Neural cell (in vitro differentiated cells): ENCODE results near the gene CDH1. TPM values are rescaled to one million over a fixed set of nuclear protein-coding genes. Genes with fewer than 3 reads are reported as not detected.

Experiments
- H2AFZ ChIP-seq: fragments of 200-600, 300-800 bp; sonication (generic), shearing (Covaris generic); 2 replicates; pipeline ENCODE4 v1.6.0; 2014; ENCODE audit warnings: low read depth, mild to moderate bottlenecking, antibody characterized with exemption, low read length, moderate library complexity
- H3F3A ChIP-seq: fragments of 200-600 bp; shearing (Covaris generic); 2 replicates; pipeline ENCODE4 v1.6.1; 2016; ENCODE audit warnings: mild to moderate bottlenecking, moderate library complexity, mixed read lengths, antibody characterized with exemption, low read length; ENCODE audit not compliant: insufficient read depth, poor library complexity, severe bottlenecking
- H3K27ac ChIP-seq: fragments of 200-600, 300-800 bp; sonication (generic), shearing (Covaris generic); 2 replicates; pipeline ENCODE4 v1.5.1; 2014; ENCODE audit warnings: mild to moderate bottlenecking, low read length, moderate library complexity
- H3K27me3 ChIP-seq: fragments of 300-800, 200-600 bp; sonication (generic), shearing (Covaris generic); 2 replicates; pipeline ENCODE4 v1.6.0; 2014; ENCODE audit warnings: mild to moderate bottlenecking, low read depth, low read length, moderate library complexity; ENCODE audit not compliant: insufficient read depth
- H3K36me3 ChIP-seq: fragments of 300-800, 200-600 bp; sonication (generic), shearing (Covaris generic); 2 replicates; pipeline ENCODE4 v1.5.1; 2014; ENCODE audit warnings: mild to moderate bottlenecking, antibody characterized with exemption, low read length, moderate library complexity; ENCODE audit not compliant: insufficient read depth
- H3K4me2 ChIP-seq: fragments of 300-800, 200-600 bp; sonication (generic), shearing (Covaris generic); 2 replicates; pipeline ENCODE4 v1.6.0; 2014; ENCODE audit warnings: mild to moderate bottlenecking, low read length
- H3K4me3 ChIP-seq: fragments of 300-800, 200-600 bp; sonication (generic), shearing (Covaris generic); 2 replicates; pipeline ENCODE4 v1.5.1; 2014; ENCODE audit warnings: mild to moderate bottlenecking, low read length, moderate library complexity
- H3K79me2 ChIP-seq: fragments of 200-600 bp; shearing (Covaris generic); replicated peaks from 2 replicates; pipeline ENCODE4 v1.6.0; 2014; ENCODE audit warnings: mild to moderate bottlenecking, low read length, moderate library complexity; ENCODE audit not compliant: insufficient read depth
- H3K9ac ChIP-seq: fragments of 300-800, 200-600 bp; sonication (generic), shearing (Covaris generic); 2 replicates; pipeline ENCODE4 v1.6.1; 2016; ENCODE audit warnings: mild to moderate bottlenecking, low read length, mixed read lengths
- H3K9me2 ChIP-seq: fragments of 200-600 bp; shearing (Covaris generic); 2 replicates; pipeline ENCODE4 v1.6.1; 2016; ENCODE audit warnings: mild to moderate bottlenecking, low read length, mixed read lengths; ENCODE audit not compliant: insufficient read depth
- H3K9me3 ChIP-seq: fragments of 200-600, 300-800 bp; sonication (generic), shearing (Covaris generic); 2 replicates; pipeline ENCODE4 v1.6.1; 2016; ENCODE audit warnings: mild to moderate bottlenecking, mixed run types, low read length, moderate library complexity, mixed read lengths
- H4K20me1 ChIP-seq: fragments of 200-600 bp; shearing (Covaris generic); 2 replicates; pipeline ENCODE4 v1.6.1; 2016; ENCODE audit warnings: mild to moderate bottlenecking, mixed run types; ENCODE audit not compliant: insufficient read depth
- EP300 ChIP-seq: fragments of 450-650 bp; conservative IDR thresholded peaks from 2 replicates; pipeline ENCODE4 v1.6.1; 2014; ENCODE audit warnings: antibody characterized with exemption, mild to moderate bottlenecking, moderate library complexity; ENCODE audit not compliant: poor library complexity, severe bottlenecking
- EZH2 ChIP-seq: fragments of 200-600, 300-800 bp; shearing (Covaris generic), sonication (generic); IDR thresholded peaks from 2 replicates; pipeline ENCODE4 v1.6.1; 2014; ENCODE audit warnings: antibody characterized with exemption, low read length, borderline replicate concordance, mild to moderate bottlenecking; ENCODE audit not compliant: insufficient read depth, poor library complexity, severe bottlenecking
- MXI1 ChIP-seq: fragments of 450-650 bp; conservative IDR thresholded peaks from 2 replicates; pipeline ENCODE4 v1.6.1; 2014; ENCODE audit warnings: antibody characterized with exemption, mild to moderate bottlenecking; ENCODE audit not compliant: poor library complexity, severe bottlenecking
- POLR2AphosphoS5 ChIP-seq: IDR thresholded peaks from 2 replicates; pipeline ENCODE4 v1.6.1; 2012
- RAD21 ChIP-seq: fragments of 450-650 bp; conservative IDR thresholded peaks from 2 replicates; pipeline ENCODE4 v1.6.1; 2014; ENCODE audit warnings: antibody characterized with exemption, mild to moderate bottlenecking, moderate library complexity
- SMC3 ChIP-seq: fragments of 450-650 bp; conservative IDR thresholded peaks from 2 replicates; pipeline ENCODE4 v1.6.1; 2014; ENCODE audit warnings: antibody characterized with exemption, mild to moderate bottlenecking, moderate library complexity; ENCODE audit not compliant: poor library complexity
- TAF1 ChIP-seq: IDR thresholded peaks from 2 replicates; pipeline ENCODE4 v1.6.1; 2012; ENCODE audit warnings: low read depth
- polyA plus RNA-seq: library from polyadenylated mRNA; depleted of rRNA; stranded (reverse); fragments of >200 nt; gene quantifications from 2 replicates; pipeline ENCODE4 v1.2.3, GENCODE V29; 2014
- TF ChIP-seq, protein P1 (sequence below): fragments of 450-650 bp; IDR thresholded peaks from 2 replicates; pipeline ENCODE4 v1.5.1; 2014; ENCODE audit warnings: antibody characterized with exemption, mild to moderate bottlenecking, moderate library complexity; ENCODE audit not compliant: poor library complexity, severe bottlenecking
- TF ChIP-seq, protein P2 (sequence below): IDR thresholded peaks from 2 replicates; pipeline ENCODE4 v1.6.1; 2012; ENCODE audit warnings: borderline replicate concordance

CDH1 gene
- polyA plus RNA-seq, 1 donor from 2014 or later, result 1.2 TPM

DNA sequence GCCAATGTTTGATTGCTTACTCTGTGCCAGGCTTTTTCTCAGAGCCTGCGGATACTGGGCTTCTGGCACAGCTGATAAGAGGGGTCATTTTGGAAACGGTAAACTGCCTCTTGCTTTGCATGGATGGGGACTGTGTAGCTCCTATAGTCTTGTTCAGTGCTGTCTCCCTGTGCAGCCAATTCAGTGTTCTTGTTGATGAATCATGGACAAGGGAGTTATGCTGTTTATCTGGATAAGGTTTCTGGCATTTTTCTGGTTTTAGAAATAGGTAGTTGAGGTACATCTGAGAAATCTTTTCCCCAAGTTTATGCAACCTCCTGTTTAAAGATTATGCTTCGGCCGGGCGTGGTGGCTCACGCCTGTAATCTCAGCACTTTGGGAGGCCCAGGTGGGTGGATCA, 89.6 kb downstream of the CDH1 start (continued):
- TF ChIP-seq, protein P1, sequence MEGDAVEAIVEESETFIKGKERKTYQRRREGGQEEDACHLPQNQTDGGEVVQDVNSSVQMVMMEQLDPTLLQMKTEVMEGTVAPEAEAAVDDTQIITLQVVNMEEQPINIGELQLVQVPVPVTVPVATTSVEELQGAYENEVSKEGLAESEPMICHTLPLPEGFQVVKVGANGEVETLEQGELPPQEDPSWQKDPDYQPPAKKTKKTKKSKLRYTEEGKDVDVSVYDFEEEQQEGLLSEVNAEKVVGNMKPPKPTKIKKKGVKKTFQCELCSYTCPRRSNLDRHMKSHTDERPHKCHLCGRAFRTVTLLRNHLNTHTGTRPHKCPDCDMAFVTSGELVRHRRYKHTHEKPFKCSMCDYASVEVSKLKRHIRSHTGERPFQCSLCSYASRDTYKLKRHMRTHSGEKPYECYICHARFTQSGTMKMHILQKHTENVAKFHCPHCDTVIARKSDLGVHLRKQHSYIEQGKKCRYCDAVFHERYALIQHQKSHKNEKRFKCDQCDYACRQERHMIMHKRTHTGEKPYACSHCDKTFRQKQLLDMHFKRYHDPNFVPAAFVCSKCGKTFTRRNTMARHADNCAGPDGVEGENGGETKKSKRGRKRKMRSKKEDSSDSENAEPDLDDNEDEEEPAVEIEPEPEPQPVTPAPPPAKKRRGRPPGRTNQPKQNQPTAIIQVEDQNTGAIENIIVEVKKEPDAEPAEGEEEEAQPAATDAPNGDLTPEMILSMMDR, result no peak

DNA sequence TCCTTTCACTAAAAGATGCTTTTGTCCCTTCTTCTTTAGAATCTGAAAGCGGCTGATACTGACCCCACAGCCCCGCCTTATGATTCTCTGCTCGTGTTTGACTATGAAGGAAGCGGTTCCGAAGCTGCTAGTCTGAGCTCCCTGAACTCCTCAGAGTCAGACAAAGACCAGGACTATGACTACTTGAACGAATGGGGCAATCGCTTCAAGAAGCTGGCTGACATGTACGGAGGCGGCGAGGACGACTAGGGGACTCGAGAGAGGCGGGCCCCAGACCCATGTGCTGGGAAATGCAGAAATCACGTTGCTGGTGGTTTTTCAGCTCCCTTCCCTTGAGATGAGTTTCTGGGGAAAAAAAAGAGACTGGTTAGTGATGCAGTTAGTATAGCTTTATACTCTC, 96.2 kb downstream of the CDH1 start:
- Histone ChIP-seq H3K9ac (no peak overlapping the region), H3K9me3 (no peaks in the 10 kb centered on the region), H3K27me3 (no peaks in the 10 kb centered on the region), H3K4me3 (no peak overlapping the region), H3K36me3 (no peaks in the 10 kb centered on the region), H3K4me2 (no peak overlapping the region), H4K20me1 (no peaks in the 10 kb centered on the region), H3K27ac (no peak overlapping the region), H3F3A (no peaks in the 10 kb centered on the region), H3K79me2 (no peaks in the 10 kb centered on the region), H3K9me2 (no peaks in the 10 kb centered on the region), H2AFZ (no peak overlapping the region)
- TF ChIP-seq MXI1 (no peak), SMC3 (no peak), EZH2 (no peak), POLR2AphosphoS5 (no peak), EP300 (no peak), TAF1 (no peak), RAD21 (no peak)
- TF ChIP-seq, protein P1, result no peak
- TF ChIP-seq, protein P2, sequence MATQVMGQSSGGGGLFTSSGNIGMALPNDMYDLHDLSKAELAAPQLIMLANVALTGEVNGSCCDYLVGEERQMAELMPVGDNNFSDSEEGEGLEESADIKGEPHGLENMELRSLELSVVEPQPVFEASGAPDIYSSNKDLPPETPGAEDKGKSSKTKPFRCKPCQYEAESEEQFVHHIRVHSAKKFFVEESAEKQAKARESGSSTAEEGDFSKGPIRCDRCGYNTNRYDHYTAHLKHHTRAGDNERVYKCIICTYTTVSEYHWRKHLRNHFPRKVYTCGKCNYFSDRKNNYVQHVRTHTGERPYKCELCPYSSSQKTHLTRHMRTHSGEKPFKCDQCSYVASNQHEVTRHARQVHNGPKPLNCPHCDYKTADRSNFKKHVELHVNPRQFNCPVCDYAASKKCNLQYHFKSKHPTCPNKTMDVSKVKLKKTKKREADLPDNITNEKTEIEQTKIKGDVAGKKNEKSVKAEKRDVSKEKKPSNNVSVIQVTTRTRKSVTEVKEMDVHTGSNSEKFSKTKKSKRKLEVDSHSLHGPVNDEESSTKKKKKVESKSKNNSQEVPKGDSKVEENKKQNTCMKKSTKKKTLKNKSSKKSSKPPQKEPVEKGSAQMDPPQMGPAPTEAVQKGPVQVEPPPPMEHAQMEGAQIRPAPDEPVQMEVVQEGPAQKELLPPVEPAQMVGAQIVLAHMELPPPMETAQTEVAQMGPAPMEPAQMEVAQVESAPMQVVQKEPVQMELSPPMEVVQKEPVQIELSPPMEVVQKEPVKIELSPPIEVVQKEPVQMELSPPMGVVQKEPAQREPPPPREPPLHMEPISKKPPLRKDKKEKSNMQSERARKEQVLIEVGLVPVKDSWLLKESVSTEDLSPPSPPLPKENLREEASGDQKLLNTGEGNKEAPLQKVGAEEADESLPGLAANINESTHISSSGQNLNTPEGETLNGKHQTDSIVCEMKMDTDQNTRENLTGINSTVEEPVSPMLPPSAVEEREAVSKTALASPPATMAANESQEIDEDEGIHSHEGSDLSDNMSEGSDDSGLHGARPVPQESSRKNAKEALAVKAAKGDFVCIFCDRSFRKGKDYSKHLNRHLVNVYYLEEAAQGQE, result no peak

DNA sequence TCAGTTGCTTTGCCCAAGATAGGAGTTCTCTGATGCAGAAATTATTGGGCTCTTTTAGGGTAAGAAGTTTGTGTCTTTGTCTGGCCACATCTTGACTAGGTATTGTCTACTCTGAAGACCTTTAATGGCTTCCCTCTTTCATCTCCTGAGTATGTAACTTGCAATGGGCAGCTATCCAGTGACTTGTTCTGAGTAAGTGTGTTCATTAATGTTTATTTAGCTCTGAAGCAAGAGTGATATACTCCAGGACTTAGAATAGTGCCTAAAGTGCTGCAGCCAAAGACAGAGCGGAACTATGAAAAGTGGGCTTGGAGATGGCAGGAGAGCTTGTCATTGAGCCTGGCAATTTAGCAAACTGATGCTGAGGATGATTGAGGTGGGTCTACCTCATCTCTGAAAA, 97.5 kb downstream of the CDH1 start:
- H3F3A ChIP-seq, result no peaks in the 10 kb centered on the region
- H3K36me3 ChIP-seq, result no peaks in the 10 kb centered on the region
- H4K20me1 ChIP-seq, result no peaks in the 10 kb centered on the region
- no peak overlapping the region for H3K9ac ChIP-seq
- H3K27ac ChIP-seq, result no peak overlapping the region
- no peak overlapping the region for H3K4me3 ChIP-seq
- TF ChIP-seq MXI1 (no peak), RAD21 (no peak), EZH2 (no peak), POLR2AphosphoS5 (no peak), EP300 (no peak), SMC3 (no peak), TAF1 (no peak)
- TF ChIP-seq, protein P1, result no peak
- TF ChIP-seq, protein P2, result no peak
- H3K9me3 ChIP-seq, result no peaks in the 10 kb centered on the region
- H3K79me2 ChIP-seq, result no peaks in the 10 kb centered on the region
- no peaks in the 10 kb centered on the region for H3K27me3 ChIP-seq
- no peaks in the 10 kb centered on the region for H3K9me2 ChIP-seq
- H2AFZ ChIP-seq, result no peak overlapping the region
- H3K4me2 ChIP-seq, result no peak overlapping the region
